ENCODE results near the gene CMTM4. TPM values are rescaled to one million over a fixed set of nuclear protein-coding genes. Genes with fewer than 3 reads are reported as not detected.

CMTM4 gene
- total RNA-seq, 4 donors from 2014 or later, result 24.0 to 55.1 (median 36.4) TPM

- no peak for DNase-seq (ENCODE audit: low spot score in 2 of 2)
- Histone ChIP-seq H3K27ac (no peak overlapping the region), H3K27me3 (no peaks in the 10 kb centered on the region), H3K4me3 (no peak overlapping the region), H3K36me3 (peaks cover 52% of the 10 kb centered on the region), H3K9me3 (no peaks in the 10 kb centered on the region), H3K4me1 (peaks cover 33% of the 10 kb centered on the region)
- no peak for TF ChIP-seq EP300 (IDR thresholded peaks at IDR 0.05)
- TF ChIP-seq POLR2A (IDR thresholded peaks at IDR 0.05), result no peak
- TF ChIP-seq, protein P1, sequence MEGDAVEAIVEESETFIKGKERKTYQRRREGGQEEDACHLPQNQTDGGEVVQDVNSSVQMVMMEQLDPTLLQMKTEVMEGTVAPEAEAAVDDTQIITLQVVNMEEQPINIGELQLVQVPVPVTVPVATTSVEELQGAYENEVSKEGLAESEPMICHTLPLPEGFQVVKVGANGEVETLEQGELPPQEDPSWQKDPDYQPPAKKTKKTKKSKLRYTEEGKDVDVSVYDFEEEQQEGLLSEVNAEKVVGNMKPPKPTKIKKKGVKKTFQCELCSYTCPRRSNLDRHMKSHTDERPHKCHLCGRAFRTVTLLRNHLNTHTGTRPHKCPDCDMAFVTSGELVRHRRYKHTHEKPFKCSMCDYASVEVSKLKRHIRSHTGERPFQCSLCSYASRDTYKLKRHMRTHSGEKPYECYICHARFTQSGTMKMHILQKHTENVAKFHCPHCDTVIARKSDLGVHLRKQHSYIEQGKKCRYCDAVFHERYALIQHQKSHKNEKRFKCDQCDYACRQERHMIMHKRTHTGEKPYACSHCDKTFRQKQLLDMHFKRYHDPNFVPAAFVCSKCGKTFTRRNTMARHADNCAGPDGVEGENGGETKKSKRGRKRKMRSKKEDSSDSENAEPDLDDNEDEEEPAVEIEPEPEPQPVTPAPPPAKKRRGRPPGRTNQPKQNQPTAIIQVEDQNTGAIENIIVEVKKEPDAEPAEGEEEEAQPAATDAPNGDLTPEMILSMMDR (IDR thresholded peaks at IDR 0.05), result no peak
- TF ChIP-seq POLR2AphosphoS5 (IDR thresholded peaks at IDR 0.05), result no peak
- WGBS, result 87% methylated on average over 8 of the region's 12 CpGs
Observed at GRCh38 chr16:66609139-66609510, 87.4 kb downstream of the CMTM4 start.

DNA sequence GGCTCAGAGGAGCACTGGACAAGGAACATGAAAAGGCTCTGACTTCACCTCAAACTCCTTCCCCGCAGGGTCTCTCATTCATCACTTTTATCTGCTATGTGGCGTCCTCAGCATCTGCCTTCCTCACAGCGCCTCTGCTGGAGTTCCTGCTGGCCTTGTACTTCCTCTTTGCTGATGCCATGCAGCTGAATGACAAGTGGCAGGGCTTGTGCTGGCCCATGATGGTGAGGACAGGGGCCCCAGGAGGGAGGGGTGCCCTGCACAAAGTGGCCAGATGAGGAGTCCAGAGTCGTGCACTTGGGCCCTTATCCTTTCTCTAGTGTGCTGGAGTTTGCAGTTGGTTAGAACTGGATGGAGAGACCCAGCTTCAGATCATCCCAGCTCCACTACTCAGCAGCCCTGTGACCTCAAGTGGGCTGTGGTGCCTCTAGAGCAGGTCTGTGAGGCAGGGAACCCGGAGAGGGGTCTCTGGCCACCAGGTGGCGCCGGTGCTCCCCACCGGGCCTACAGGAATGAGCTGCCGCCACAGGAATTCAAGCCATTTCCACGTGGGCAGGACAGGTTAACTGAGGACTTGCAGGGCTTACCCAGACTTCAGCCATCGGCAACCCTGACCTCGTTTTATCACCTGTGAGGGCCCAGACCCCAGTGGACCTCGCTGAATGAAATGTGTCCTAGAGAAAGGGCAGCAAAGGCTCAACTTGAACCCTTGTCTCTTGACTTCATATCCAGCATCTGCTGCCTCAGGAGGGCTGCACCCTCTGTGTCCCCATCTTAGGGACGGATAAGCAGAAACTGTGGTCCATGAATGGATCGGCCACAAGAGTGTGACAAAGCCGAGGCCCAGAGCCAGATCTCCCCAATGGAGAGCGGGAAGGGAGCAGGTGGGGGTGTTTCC is 88.1 kb downstream of the CMTM4 start:
- Histone ChIP-seq H3K36me3 (peaks cover 46% of the 10 kb centered on the region), H3K27ac (no peak overlapping the region), H3K27me3 (no peaks in the 10 kb centered on the region), H3K4me1 (peaks cover 33% of the 10 kb centered on the region), H3K4me3 (no peak overlapping the region), H3K9me3 (no peaks in the 10 kb centered on the region)
- no peak for TF ChIP-seq POLR2AphosphoS5 (IDR thresholded peaks at IDR 0.05)
- TF ChIP-seq, protein P1 (IDR thresholded peaks at IDR 0.05), result peak; percentile 62 to 92
- DNase-seq (ENCODE audit: low spot score in 2 of 2), result peak; percentile 89 to 90
- WGBS, result 36% methylated on average over 14 of the region's 17 CpGs

DNA sequence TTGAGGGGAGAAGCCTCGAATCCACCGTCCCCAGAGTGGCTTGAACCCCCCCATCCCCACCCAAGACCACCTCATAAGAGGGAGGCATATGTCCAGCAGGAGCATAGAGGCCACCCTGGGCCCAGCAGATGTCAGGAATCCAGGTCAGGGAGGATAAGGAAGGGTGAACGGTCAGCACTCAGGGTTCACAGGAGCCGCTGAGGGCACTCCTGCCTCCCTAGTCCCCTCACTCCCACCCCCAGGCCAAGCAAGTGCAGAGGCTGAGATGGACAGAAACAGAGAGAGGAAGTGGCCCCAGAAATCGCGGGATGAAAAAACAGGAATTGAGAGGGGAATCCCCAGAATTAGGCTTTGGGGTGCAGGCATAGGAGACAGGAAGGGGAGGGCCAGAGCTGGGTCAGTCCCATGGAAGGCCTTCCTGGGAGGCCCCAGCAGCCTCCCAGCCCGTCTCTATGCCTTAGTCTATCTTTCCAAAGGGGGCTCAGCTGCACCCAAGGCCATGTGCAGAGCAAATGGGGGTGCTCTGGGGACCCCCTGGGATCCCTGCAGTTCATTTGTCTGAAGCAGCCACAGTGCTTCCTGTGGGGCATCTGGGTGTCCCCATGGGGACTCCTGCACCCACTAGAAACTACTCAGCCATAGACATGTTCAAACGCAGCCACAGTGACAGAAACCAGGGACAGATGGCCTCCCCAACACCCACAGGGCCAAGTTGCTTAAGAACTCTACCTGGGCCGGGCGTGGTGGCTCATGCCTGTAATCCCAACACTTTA is 90.4 kb downstream of the CMTM4 start:
- DNase-seq (ENCODE audit: low spot score in 2 of 2), result no peak
- Histone ChIP-seq H3K9me3 (no peaks in the 10 kb centered on the region), H3K27me3 (no peaks in the 10 kb centered on the region), H3K36me3 (peaks cover 23% of the 10 kb centered on the region), H3K27ac (peak overlapping the region; percentile 81), H3K4me3 (peak overlapping the region; percentile 69), H3K4me1 (peaks cover 33% of the 10 kb centered on the region)
- no peak for TF ChIP-seq EP300 (IDR thresholded peaks at IDR 0.05)
- TF ChIP-seq POLR2AphosphoS5 (IDR thresholded peaks at IDR 0.05), result no peak
- no peak for TF ChIP-seq POLR2A (IDR thresholded peaks at IDR 0.05)
- TF ChIP-seq, protein P1 (IDR thresholded peaks at IDR 0.05), result no peak
- 32% methylated on average over 6 of the region's 10 CpGs for WGBS

DNA sequence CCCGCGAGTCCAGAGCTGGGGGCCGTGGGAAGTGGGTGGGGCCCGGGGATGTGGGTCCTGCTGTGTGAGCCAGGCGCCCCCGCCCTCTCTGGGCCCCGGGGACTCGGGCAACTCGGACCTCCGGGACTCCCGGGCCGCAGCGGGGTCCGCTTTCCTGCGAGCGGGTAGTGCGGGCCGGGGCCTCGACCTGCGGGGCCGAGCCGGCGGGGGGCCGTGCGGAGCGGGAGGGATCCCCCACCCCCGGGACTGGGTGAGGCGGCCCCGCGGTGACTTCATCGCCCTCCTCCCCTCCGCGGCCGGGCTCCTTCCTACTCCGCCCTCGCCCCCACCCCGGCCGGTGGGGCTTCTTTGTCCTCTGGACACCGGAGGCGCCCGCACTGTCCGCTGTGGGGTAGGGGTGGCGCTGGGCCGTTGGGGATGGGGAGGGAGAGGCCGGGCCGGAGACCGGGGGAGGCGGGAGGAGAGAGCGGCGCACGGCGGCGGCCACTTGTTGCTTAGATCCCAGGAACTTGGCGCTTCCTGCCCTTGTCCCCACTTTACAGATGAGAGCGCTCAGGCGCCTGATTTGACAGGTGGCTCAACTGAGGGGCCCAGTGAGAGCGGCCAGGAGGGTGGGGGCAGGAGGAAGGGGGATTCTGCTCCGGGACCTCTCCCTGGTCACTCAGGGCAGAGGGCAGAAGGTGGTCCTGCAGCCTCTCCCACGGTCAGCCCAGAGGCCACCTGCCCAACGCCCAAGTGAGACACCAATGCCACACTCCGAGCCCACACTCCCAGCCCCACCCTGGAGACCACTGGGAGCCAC is 91.2 kb downstream of the CMTM4 start:
- 37% methylated on average over 4 of the region's 61 CpGs for WGBS
- Histone ChIP-seq H3K4me3 (peak overlapping the region; percentile 69), H3K27me3 (no peaks in the 10 kb centered on the region), H3K36me3 (peaks cover 15% of the 10 kb centered on the region), H3K9me3 (no peaks in the 10 kb centered on the region), H3K27ac (peak overlapping the region; percentile 81), H3K4me1 (peaks cover 33% of the 10 kb centered on the region)
- TF ChIP-seq EP300 (IDR thresholded peaks at IDR 0.05), result no peak
- TF ChIP-seq POLR2A (IDR thresholded peaks at IDR 0.05), result no peak
- TF ChIP-seq, protein P1 (IDR thresholded peaks at IDR 0.05), result no peak
- no peak for TF ChIP-seq POLR2AphosphoS5 (IDR thresholded peaks at IDR 0.05)
- peak; percentile 85 to 87 for DNase-seq (ENCODE audit: low spot score in 2 of 2)

All from suprapubic skin (tissue), 4 donors.